AG09319 (cell line): Measurements from ENCODE around the gene MEOX2.

Experiments used
- DNase-seq: peaks from one replicate; pipeline ENCODE4 v3.0.0-alpha.2; 2010; ENCODE audit warnings: low read depth; ENCODE audit errors: extremely low read depth
- TF ChIP-seq, protein P1 (sequence below): IDR thresholded peaks from 2 replicates; pipeline ENCODE4 v1.5.1; 2011; ENCODE audit warnings: low read depth, mild to moderate bottlenecking, inconsistent platforms, low read length, moderate library complexity

The MEOX2 gene

DNA sequence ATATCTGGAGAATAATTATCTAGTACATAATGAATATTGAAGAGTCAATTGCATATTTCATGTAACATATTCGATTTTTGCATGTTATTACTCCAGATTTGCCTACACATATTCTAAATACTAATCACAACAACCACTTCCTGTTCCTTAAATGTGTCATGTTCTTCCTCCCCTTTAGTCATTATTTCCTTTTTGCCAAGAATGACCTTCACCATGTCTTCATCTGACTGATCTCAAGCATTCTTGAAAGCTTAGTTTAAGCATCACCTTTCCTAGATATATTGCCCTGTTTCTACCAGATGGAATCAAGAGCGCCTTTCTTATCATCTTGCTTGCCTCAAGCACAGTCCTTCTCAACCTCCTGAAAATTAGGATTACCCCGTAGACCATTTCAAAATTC is 23.5 kb upstream of the MEOX2 start:
- DNase-seq = no peak
- TF ChIP-seq, protein P1, sequence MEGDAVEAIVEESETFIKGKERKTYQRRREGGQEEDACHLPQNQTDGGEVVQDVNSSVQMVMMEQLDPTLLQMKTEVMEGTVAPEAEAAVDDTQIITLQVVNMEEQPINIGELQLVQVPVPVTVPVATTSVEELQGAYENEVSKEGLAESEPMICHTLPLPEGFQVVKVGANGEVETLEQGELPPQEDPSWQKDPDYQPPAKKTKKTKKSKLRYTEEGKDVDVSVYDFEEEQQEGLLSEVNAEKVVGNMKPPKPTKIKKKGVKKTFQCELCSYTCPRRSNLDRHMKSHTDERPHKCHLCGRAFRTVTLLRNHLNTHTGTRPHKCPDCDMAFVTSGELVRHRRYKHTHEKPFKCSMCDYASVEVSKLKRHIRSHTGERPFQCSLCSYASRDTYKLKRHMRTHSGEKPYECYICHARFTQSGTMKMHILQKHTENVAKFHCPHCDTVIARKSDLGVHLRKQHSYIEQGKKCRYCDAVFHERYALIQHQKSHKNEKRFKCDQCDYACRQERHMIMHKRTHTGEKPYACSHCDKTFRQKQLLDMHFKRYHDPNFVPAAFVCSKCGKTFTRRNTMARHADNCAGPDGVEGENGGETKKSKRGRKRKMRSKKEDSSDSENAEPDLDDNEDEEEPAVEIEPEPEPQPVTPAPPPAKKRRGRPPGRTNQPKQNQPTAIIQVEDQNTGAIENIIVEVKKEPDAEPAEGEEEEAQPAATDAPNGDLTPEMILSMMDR = no peak

DNA sequence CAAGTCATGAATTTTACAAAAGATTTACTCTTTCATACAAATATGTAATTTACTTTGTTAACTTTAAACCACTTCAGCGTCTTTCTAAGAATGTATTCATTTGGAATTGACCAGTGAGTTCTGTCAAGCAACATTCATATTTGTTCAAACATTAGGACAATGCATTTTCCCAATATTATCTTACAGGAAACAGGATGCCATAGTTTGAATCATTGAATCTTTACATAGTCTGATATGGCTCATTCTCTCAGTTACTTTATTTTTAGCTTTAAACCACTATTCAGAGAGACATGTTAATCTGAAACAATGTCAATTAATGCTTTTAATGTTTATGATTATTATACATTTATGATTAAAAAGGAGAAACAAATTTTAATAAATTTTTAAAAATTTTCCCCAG is 21.1 kb upstream of the MEOX2 start:
- TF ChIP-seq, protein P1 = no peak

DNA sequence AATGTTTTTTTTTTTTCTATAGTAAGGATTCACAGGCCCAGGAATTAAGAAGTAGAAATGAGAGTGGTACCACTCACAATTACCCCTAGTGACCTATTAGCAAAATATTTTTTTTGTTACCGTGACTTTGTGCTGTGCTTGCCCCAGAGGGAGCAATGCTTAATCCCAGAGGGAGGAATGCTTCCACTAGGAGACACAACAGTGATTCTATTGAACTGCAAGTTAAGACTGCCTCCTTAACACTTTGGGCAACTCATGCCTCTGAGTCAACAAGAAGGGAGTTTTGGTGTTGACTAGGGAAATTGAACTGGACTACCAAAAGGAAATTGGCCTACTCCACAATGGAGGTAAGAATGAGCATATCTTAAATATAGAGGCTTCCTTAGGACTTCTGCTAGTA is 17.2 kb upstream of the MEOX2 start:
- TF ChIP-seq, protein P1 = no peak
- no peak for DNase-seq

More for the DNA sequence above, 21.1 kb upstream of the MEOX2 start:
- no peak for DNase-seq

DNA sequence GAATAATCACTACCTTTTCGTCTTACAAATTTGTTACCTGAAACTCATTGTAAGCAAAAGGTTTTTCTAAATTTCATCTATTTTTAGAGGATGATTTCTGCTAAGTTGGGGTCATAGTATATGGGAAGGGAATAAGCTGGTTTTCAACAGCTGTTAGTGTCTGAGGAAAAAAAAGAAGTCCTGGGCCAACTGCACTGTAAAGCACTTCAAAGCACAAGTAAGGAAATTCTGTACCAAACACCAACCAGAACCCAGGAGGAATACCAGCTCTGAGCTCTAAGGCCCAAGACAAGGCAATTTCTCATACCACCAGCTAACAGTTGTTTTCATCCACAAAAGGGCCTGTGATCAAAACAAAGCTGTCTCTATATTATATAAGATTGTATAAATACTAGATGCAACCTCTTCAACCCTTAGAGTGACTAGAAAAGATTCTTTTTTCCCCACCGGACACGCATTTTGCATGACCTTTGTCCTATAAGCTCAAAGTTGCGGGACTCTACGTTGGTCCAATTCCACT is 6.1 kb upstream of the MEOX2 start:
- DNase-seq = no peak
- TF ChIP-seq, protein P1 = no peak

DNA sequence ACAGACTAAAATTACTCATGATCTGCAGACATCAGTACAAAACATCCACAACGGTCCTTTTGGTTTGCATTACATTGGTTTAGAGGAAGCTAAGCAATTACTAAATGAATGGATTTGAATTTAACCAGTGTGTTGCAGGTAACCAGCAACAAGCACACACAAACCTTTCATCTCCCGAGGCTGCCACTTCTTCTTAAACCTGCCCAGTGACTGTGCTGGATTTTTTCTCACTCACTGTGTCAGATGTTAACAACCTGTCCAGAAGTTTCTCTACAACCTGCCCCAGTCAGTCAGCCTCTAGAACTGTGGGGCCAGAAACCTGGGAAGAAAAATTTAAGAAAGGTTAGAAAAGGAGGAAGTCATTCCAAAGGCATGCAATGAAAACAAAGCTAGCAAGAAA is 2.4 kb upstream of the MEOX2 start:
- TF ChIP-seq, protein P1 = no peak
- no peak for DNase-seq

DNA sequence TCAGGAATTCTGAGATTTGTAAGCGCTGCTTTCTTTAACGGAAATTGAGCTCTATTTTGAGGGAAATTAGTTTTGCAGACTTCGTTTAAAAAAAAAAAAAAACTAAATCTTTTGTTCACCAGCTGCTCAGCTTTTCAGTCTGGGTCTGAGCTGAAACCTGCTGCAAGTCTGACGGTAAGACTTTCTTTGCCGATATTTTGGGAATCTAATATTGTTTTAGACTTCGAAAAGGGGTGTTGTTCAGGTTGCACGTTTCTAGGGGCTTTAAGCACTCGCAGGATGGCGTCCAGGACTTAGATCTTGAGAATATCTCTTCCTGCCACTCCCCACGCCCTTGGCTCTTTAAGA is 1.8 kb upstream of the MEOX2 start:
- TF ChIP-seq, protein P1 = no peak

DNA sequence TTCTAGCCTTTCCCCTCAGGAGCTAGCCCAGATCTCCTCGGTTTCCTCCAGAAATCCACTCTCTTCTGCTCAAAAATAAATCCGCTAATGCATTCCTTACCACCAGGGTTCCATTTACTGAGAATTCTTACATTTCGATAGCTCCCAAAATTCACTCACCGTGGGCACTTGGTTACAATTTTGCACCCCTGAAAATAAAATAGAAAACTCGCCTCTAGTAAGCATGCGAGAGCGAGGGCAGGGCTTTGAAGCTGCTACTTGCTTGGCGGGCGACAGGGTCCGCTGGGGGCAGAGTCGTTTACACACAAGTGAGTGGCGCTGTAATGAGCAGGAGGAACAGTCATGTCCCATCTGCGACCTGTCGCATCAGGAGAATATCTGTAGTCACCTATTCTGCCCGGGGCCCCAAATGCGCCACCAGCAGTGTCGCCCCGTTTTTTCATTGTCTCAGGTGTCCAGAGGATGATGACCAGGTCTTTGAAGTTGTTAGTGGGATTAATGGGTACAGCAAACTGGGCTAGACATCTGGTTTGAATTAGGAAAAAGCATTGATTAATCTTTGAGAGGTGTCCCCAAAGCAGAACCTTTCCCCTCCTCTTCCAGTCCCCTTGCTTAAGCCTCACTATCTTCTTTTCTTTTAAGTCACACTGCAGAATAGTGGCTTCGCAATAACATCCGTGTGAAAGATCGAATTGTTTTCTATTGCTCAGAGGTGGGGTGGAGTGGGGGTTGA is 1.2 kb upstream of the MEOX2 start:
- TF ChIP-seq, protein P1 = no peak
- no peak for DNase-seq

More for the DNA sequence above, 1.8 kb upstream of the MEOX2 start:
- DNase-seq = no peak
